Gastroesophageal sphincter (tissue), 4 donors: ENCODE measurements around the gene HLA-F. TPM values are rescaled to one million over a fixed set of nuclear protein-coding genes. Genes with fewer than 3 reads are reported as not detected.

ENCODE experiments used
- ATAC-seq: fragments of 150-250 bp; one replicate; pipeline ENCODE4 v1.9.1; 2016; ENCODE audit warnings: mild to moderate bottlenecking, moderate library complexity
- H3K27ac ChIP-seq, 4 donors: fragments of 200-600 bp; sonication (generic) in 3 of 4; 1 replicate in 3 of 4; 2 replicates in 1 of 4; pipeline ENCODE4 v1.5.1; 2016 to 2019
- H3K27me3 ChIP-seq: fragments of 200-600 bp; sonication (generic); one replicate; pipeline ENCODE4 v1.5.1; 2019
- H3K36me3 ChIP-seq, 2 donors: fragments of 200-600 bp; sonication (generic); one replicate each; pipeline ENCODE4 v1.5.1; 2019; ENCODE audit warnings: control low read depth in 1 of 2
- H3K4me1 ChIP-seq, 3 donors: fragments of 200-600 bp; sonication (generic); 1 replicate in 2 of 3; 2 replicates in 1 of 3; pipeline ENCODE4 v1.5.1; 2016 to 2019; ENCODE audit warnings: control low read depth in 2 of 3
- H3K4me3 ChIP-seq, 2 donors: fragments of 200-600 bp; sonication (generic); one replicate each; pipeline ENCODE4 v1.5.1; 2019; ENCODE audit warnings: mild to moderate bottlenecking in 1 of 2, moderate library complexity in 1 of 2
- H3K9me3 ChIP-seq, 3 donors: fragments of 200-600 bp; sonication (generic); one replicate each; pipeline ENCODE4 v1.5.1; 2017 to 2019; ENCODE audit warnings: control low read depth in 2 of 3
- EP300 ChIP-seq: sonication (generic); formaldehyde crosslinking; IDR thresholded peaks from one replicate; pipeline ENCODE4 v1.6.1; 2017; ENCODE audit warnings: antibody characterized with exemption, mild to moderate bottlenecking
- POLR2A ChIP-seq, 2 donors: fragments of 450-650 bp; IDR thresholded peaks; one replicate each; pipeline ENCODE4 v1.6.1; 2017; ENCODE audit warnings: antibody characterized with exemption in 2 of 2, mild to moderate bottlenecking in 2 of 2, moderate library complexity in 1 of 2
- POLR2AphosphoS5 ChIP-seq: sonication (generic); formaldehyde crosslinking; IDR thresholded peaks from one replicate; pipeline ENCODE4 v1.6.1; 2017; ENCODE audit warnings: antibody characterized with exemption
- WGBS, 2 donors: methylation state at CpG; one replicate each; pipeline ENCODE4 v1.1.5; 2018; ENCODE audit warnings: low coverage in 1 of 2; 5-methylcytosine and 5-hydroxymethylcytosine counted together
- total RNA-seq, 4 donors: library from RNA; depleted of rRNA; stranded (reverse); fragments of >200 nt; gene quantifications; one replicate each; pipeline ENCODE4 v1.1.0, GENCODE V29; 2016
- TF ChIP-seq, protein P1 (sequence below), 4 experiments: fragments of 200-600 bp in 2 of 4; fragments of 450-650 bp in 2 of 4; sonication (generic) in 1 of 4; IDR thresholded peaks; one replicate each; pipeline ENCODE4 v1.5.1; 2017 to 2019; ENCODE audit warnings: antibody characterized with exemption in 4 of 4, mild to moderate bottlenecking in 2 of 4, moderate library complexity in 2 of 4

Gene HLA-F
- total RNA-seq, 4 donors from 2014 or later, result 39.2 to 73.0 (median 46.4) TPM

DNA sequence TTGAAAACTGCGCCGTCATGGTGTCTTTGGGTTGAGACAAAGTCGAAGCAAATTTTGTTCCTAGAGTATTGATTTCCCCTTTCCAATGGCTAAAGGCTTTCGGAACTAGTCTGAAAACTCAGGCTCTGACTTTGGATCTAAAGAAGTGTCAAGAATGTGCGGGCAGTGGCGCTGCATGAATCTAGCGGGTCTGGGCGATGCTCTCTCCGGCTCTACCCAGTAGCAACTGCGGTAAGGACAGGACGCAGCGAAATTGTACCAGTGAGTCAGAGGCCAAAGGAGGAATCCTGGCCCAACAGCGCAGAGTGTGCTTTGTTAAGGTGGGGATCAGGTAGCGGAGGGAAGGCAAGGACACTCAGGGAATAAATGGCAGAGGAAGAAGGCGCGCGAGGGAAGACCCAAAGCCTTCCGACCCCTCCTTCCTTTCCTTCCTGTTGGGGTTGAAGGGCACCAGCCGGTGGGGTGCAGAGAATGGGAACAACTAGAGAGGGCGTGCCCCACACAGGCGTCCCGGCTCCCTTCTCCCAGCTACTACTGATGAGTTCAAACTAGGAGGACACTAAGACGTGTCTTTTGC lies 32.1 kb downstream of the HLA-F start:
- no peak for ATAC-seq
- 42 to 62% methylated on average over 11 to 22 of the region's 23 CpGs for WGBS, 2 donors
- H3K4me3 ChIP-seq, result no peak overlapping the region
- no peak overlapping the region for H3K27ac ChIP-seq
- H3K9me3 ChIP-seq, result no peaks in the 10 kb centered on the region
- peaks cover 0 to 20% (median 9%) of the 10 kb centered on the region in 3 donors for H3K4me1 ChIP-seq
- H3K36me3 ChIP-seq, result no peaks in the 10 kb centered on the region
- TF ChIP-seq POLR2AphosphoS5, result no peak
- no peak for TF ChIP-seq POLR2A (IDR thresholded peaks at IDR 0.05)
- TF ChIP-seq EP300, result no peak
- TF ChIP-seq, protein P1, sequence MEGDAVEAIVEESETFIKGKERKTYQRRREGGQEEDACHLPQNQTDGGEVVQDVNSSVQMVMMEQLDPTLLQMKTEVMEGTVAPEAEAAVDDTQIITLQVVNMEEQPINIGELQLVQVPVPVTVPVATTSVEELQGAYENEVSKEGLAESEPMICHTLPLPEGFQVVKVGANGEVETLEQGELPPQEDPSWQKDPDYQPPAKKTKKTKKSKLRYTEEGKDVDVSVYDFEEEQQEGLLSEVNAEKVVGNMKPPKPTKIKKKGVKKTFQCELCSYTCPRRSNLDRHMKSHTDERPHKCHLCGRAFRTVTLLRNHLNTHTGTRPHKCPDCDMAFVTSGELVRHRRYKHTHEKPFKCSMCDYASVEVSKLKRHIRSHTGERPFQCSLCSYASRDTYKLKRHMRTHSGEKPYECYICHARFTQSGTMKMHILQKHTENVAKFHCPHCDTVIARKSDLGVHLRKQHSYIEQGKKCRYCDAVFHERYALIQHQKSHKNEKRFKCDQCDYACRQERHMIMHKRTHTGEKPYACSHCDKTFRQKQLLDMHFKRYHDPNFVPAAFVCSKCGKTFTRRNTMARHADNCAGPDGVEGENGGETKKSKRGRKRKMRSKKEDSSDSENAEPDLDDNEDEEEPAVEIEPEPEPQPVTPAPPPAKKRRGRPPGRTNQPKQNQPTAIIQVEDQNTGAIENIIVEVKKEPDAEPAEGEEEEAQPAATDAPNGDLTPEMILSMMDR (IDR thresholded peaks at IDR 0.05), result no peak
- peaks cover 28% of the 10 kb centered on the region for H3K27me3 ChIP-seq

DNA sequence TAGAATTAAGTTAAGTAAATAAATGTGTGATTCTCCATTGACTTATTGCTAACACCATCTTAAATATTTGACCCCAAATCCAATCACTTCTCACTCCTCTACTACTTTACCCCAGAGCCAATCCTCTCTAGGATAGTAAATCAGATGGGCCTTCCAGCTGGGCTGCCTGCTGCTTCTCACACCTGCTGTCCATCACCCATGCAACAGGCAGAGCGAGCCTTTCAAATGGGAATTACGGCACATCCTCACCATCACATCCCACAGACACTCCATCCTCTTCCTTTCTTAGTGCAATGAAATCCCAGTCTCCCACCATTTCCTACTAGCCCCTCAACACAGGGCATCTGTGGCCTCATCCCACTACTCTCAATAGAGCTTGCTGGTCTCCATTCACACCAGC lies 34.0 kb downstream of the HLA-F start:
- no peaks in the 10 kb centered on the region for H3K9me3 ChIP-seq
- no peaks in the 10 kb centered on the region for H3K36me3 ChIP-seq
- no peak for ATAC-seq
- peaks cover 0 to 6% (median 0%) of the 10 kb centered on the region in 3 donors for H3K4me1 ChIP-seq
- no peak overlapping the region for H3K4me3 ChIP-seq
- TF ChIP-seq, protein P1 (IDR thresholded peaks at IDR 0.05), result no peak
- TF ChIP-seq EP300, result no peak
- TF ChIP-seq POLR2AphosphoS5, result no peak
- TF ChIP-seq POLR2A (IDR thresholded peaks at IDR 0.05), result no peak
- WGBS, 2 donors, result 66 to 86% methylated on average over 1 to 2 of the region's 2 CpGs
- peaks cover 28% of the 10 kb centered on the region for H3K27me3 ChIP-seq
- no peak overlapping the region for H3K27ac ChIP-seq

DNA sequence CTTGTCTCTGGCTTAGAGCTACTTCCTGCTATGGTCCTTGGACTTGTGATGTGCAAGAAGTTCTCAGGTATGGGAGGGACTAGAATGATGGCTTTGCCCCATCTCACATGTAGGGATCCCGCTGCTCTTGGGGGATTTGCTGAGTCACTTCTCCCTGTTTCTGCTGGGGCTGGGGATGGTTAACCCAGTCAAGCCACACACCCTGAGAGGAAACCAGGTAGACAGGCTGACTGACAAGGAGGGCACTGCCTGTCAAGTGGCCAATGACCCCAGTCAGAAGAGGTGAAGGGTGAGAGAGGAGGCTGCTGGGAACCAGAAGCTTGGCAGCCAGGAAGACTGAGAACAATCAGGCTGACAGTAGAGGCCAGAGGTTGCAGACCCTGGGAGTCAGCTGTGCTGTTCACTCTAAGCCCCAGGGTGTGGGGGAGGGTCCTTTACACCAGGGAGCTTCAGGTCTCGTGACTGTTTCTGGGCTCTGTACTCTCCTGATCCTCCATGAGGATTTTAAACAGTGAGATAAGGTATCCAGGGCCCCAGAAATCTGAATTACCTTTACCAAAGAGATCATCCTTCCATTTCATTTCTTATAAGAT lies 34.6 kb downstream of the HLA-F start:
- WGBS, 2 donors, result 17 to 67% methylated on average over 1 of the region's 2 CpGs
- no peak overlapping the region for H3K27ac ChIP-seq
- peaks cover 28% of the 10 kb centered on the region for H3K27me3 ChIP-seq
- no peak for ATAC-seq
- H3K4me3 ChIP-seq, result no peak overlapping the region
- no peaks in the 10 kb centered on the region for H3K9me3 ChIP-seq
- peaks cover 0 to 6% (median 0%) of the 10 kb centered on the region in 3 donors for H3K4me1 ChIP-seq
- H3K36me3 ChIP-seq, result no peaks in the 10 kb centered on the region
- no peak for TF ChIP-seq POLR2AphosphoS5
- no peak for TF ChIP-seq EP300
- no peak for TF ChIP-seq POLR2A (IDR thresholded peaks at IDR 0.05)
- TF ChIP-seq, protein P1 (IDR thresholded peaks at IDR 0.05), result no peak

DNA sequence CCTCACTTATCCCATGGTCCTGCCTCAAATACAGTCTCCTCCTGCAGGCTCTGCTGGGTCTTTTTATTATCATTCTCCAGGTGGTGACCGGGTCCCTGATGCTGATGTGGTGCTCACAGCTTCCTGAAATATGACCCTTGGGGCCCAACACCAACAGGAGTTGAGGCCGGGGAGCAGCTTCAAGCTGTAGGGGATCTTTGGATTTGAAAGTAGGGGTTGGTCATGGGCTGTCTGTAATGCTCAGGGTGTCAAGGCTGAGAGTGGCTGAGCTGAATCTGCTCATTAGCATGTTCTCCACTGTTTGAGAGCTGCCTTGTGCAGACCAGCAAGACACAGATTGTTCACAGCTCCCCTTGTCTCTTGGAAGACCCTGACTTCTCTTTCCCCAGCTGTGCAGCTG lies 35.5 kb downstream of the HLA-F start:
- no peaks in the 10 kb centered on the region for H3K4me1 ChIP-seq
- TF ChIP-seq, protein P1 (IDR thresholded peaks at IDR 0.05), result no peak
- TF ChIP-seq EP300 (no peak), POLR2A (IDR thresholded peaks at IDR 0.05) (no peak), POLR2AphosphoS5 (no peak)
- WGBS, 2 donors, result 79% methylated on average over 2 of the region's 2 CpGs; no CpG with 5 or more reads in 1 of the 2 donors
- peaks cover 28% of the 10 kb centered on the region for H3K27me3 ChIP-seq
- no peaks in the 10 kb centered on the region for H3K36me3 ChIP-seq
- no peak for ATAC-seq
- H3K9me3 ChIP-seq, result no peaks in the 10 kb centered on the region
- no peak overlapping the region for H3K27ac ChIP-seq
- no peak overlapping the region for H3K4me3 ChIP-seq

DNA sequence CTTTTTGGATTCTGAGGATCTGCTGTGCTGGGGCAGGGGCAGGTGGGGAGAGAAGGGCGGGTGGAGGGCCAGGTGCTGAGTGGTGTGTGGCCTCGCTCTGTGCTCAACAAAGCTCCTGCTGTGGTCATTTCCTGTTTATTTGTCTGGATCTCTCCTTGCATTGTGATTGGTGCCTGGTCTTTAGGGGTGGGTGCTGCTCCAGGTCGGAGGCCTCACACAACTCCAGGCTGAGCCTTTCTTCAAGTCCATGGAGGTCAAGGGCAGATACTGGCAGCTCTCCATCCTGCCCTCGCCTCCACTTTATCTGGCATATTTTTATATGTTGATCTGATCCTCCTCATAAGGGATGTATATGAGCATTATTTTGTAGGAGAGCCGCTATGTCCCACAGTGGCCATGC lies 36.2 kb downstream of the HLA-F start:
- Histone ChIP-seq H3K27ac (no peak overlapping the region), H3K9me3 (no peaks in the 10 kb centered on the region), H3K36me3 (no peaks in the 10 kb centered on the region), H3K4me1 (no peaks in the 10 kb centered on the region), H3K27me3 (peaks cover 28% of the 10 kb centered on the region), H3K4me3 (no peak overlapping the region)
- no peak for ATAC-seq
- TF ChIP-seq, protein P1 (IDR thresholded peaks at IDR 0.05), result no peak
- TF ChIP-seq POLR2A (IDR thresholded peaks at IDR 0.05), result no peak
- no peak for TF ChIP-seq EP300
- TF ChIP-seq POLR2AphosphoS5, result no peak
- 59 to 86% methylated on average over 3 to 4 of the region's 5 CpGs for WGBS, 2 donors
